Activated T-cell treated with anti-CD3 and anti-CD28 coated beads, Interleukin-2, amount 50 U/mL, for 72 hours (primary cell): ENCODE results near the gene APLNR. TPM values are rescaled to one million over a fixed set of nuclear protein-coding genes. Genes with fewer than 3 reads are reported as not detected.

ENCODE experiments used
- ATAC-seq, 2 donors: fragments of 150-1000 bp; cut with Tn5 transposase; replicated peaks in 1 of 2; 2 replicates each; pipeline ENCODE4 v1.10.0; 2021; ENCODE audit warnings: moderate library complexity in 2 of 2, mild to moderate bottlenecking in 1 of 2
- DNase-seq, 2 donors: peaks; one replicate each; pipeline ENCODE4 v3.0.0; 2021 to 2022; ENCODE audit warnings: mixed read lengths in 1 of 2
- H3K27ac Mint-ChIP-seq: one replicate; pipeline ENCODE4 v1.8.0; 2022; ENCODE audit warnings: mild to moderate bottlenecking, moderate library complexity, mixed read lengths
- H3K27me3 Mint-ChIP-seq: one replicate; pipeline ENCODE4 v1.8.0; 2022; ENCODE audit warnings: low read depth, mixed read lengths
- H3K36me3 Mint-ChIP-seq, 2 donors: one replicate each; pipeline ENCODE4 v1.8.0; 2022; ENCODE audit warnings: mixed read lengths in 2 of 2, mild to moderate bottlenecking in 1 of 2; ENCODE audit not compliant: insufficient read depth in 2 of 2
- H3K4me1 Mint-ChIP-seq: one replicate; pipeline ENCODE4 v1.8.0; 2022; ENCODE audit warnings: low read depth, mixed read lengths
- H3K4me3 Mint-ChIP-seq, 2 donors: one replicate each; pipeline ENCODE4 v1.8.0; 2022; ENCODE audit warnings: mild to moderate bottlenecking in 2 of 2, mixed read lengths in 2 of 2, moderate library complexity in 2 of 2
- H3K9me3 Mint-ChIP-seq, 2 donors: one replicate each; pipeline ENCODE4 v1.8.0; 2022; ENCODE audit warnings: mixed read lengths in 2 of 2
- total RNA-seq, 2 donors: library from RNA; stranded (reverse); gene quantifications; one replicate each; pipeline ENCODE4 v1.2.3, GENCODE V29; 2022

The APLNR gene
- total RNA-seq, 2 donors from 2014 or later: not detected

GRCh38 chr11:57269571-57270021, 32.5 kb upstream of the APLNR start:
- peaks cover 23% of the 10 kb centered on the region for H3K27me3 Mint-ChIP-seq
- H3K9me3 Mint-ChIP-seq: peaks cover 12 to 18% of the 10 kb centered on the region in 2 donors
- DNase-seq (no peak), ATAC-seq (no peak)
- no peak overlapping the region for H3K4me3 Mint-ChIP-seq
- no peaks in the 10 kb centered on the region for H3K4me1 Mint-ChIP-seq
- H3K27ac Mint-ChIP-seq: no peak overlapping the region
- H3K36me3 Mint-ChIP-seq: peaks cover 5 to 6% of the 10 kb centered on the region in 2 donors

- H3K27me3 Mint-ChIP-seq: peaks cover 28% of the 10 kb centered on the region
- H3K9me3 Mint-ChIP-seq: peaks cover 3 to 5% of the 10 kb centered on the region in 2 donors
- H3K27ac Mint-ChIP-seq: no peak overlapping the region
- no peaks in the 10 kb centered on the region for H3K4me1 Mint-ChIP-seq
- H3K36me3 Mint-ChIP-seq: peaks cover 2 to 5% of the 10 kb centered on the region in 2 donors
- ATAC-seq: no peak
- no peak overlapping the region for H3K4me3 Mint-ChIP-seq
- no peak for DNase-seq
Measured at GRCh38 chr11:57266157-57266556, 29.1 kb upstream of the APLNR start.

GRCh38 chr11:57263351-57263750, 26.3 kb upstream of the APLNR start:
- Mint-ChIP-seq H3K27ac (no peak overlapping the region), H3K27me3 (peaks cover 26% of the 10 kb centered on the region), H3K4me1 (no peaks in the 10 kb centered on the region), H3K36me3 (peaks cover 2 to 4% of the 10 kb centered on the region in 2 donors), H3K9me3 (peaks cover 2 to 4% of the 10 kb centered on the region in 2 donors), H3K4me3 (no peak overlapping the region)
- ATAC-seq (no peak), DNase-seq (no peak)

- no peak for ATAC-seq
- DNase-seq: no peak
- no peak overlapping the region for H3K4me3 Mint-ChIP-seq
- H3K27me3 Mint-ChIP-seq: peaks cover 22% of the 10 kb centered on the region
- H3K4me1 Mint-ChIP-seq: no peaks in the 10 kb centered on the region
- peaks cover 0 to under 1% of the 10 kb centered on the region in 2 donors for H3K36me3 Mint-ChIP-seq
- H3K27ac Mint-ChIP-seq: no peak overlapping the region
- H3K9me3 Mint-ChIP-seq: peaks cover 0 to 6% of the 10 kb centered on the region in 2 donors
Measured at GRCh38 chr11:57262157-57262556, 25.1 kb upstream of the APLNR start.

- Mint-ChIP-seq H3K27me3 (peaks cover 30% of the 10 kb centered on the region), H3K4me3 (no peak overlapping the region), H3K4me1 (no peaks in the 10 kb centered on the region), H3K27ac (no peak overlapping the region), H3K36me3 (no peaks in the 10 kb centered on the region), H3K9me3 (peaks cover 0 to 9% of the 10 kb centered on the region in 2 donors)
- ATAC-seq (peak in 1 of 2 donors; percentile 36), DNase-seq (no peak)
Measured at GRCh38 chr11:57260937-57261783, 24.1 kb upstream of the APLNR start.

- Mint-ChIP-seq H3K4me3 (no peak overlapping the region), H3K9me3 (peaks cover 0 to 7% of the 10 kb centered on the region in 2 donors), H3K27me3 (peaks cover 52% of the 10 kb centered on the region), H3K36me3 (no peaks in the 10 kb centered on the region), H3K4me1 (no peaks in the 10 kb centered on the region), H3K27ac (no peak overlapping the region)
- DNase-seq (no peak), ATAC-seq (no peak)
Measured at GRCh38 chr11:57256119-57256518, 19.1 kb upstream of the APLNR start.

- H3K9me3 Mint-ChIP-seq: peaks cover 0 to 7% of the 10 kb centered on the region in 2 donors
- ATAC-seq (no peak), DNase-seq (no peak)
- peaks cover 53% of the 10 kb centered on the region for H3K27me3 Mint-ChIP-seq
- no peaks in the 10 kb centered on the region for H3K36me3 Mint-ChIP-seq
- H3K27ac Mint-ChIP-seq: no peak overlapping the region
- no peaks in the 10 kb centered on the region for H3K4me1 Mint-ChIP-seq
- no peak overlapping the region for H3K4me3 Mint-ChIP-seq
Measured at GRCh38 chr11:57255618-57256017, 18.6 kb upstream of the APLNR start.

- H3K36me3 Mint-ChIP-seq: no peaks in the 10 kb centered on the region
- DNase-seq (no peak), ATAC-seq (no peak)
- H3K9me3 Mint-ChIP-seq: peaks cover 0 to 7% of the 10 kb centered on the region in 2 donors
- H3K27ac Mint-ChIP-seq: no peak overlapping the region
- H3K27me3 Mint-ChIP-seq: peaks cover 55% of the 10 kb centered on the region
- no peak overlapping the region for H3K4me3 Mint-ChIP-seq
- peaks cover 6% of the 10 kb centered on the region for H3K4me1 Mint-ChIP-seq
Measured at GRCh38 chr11:57254631-57255030, 17.6 kb upstream of the APLNR start.

GRCh38 chr11:57251491-57252104, 14.5 kb upstream of the APLNR start:
- Mint-ChIP-seq H3K4me1 (peaks cover 16% of the 10 kb centered on the region), H3K27me3 (peaks cover 52% of the 10 kb centered on the region), H3K9me3 (peaks cover 0 to 3% of the 10 kb centered on the region in 2 donors), H3K27ac (no peak overlapping the region), H3K36me3 (no peaks in the 10 kb centered on the region), H3K4me3 (no peak overlapping the region)
- no peak for DNase-seq
- ATAC-seq: no peak

GRCh38 chr11:57251037-57251436, 14.0 kb upstream of the APLNR start:
- no peak overlapping the region for H3K27ac Mint-ChIP-seq

GRCh38 chr11:57249384-57250319, 12.6 kb upstream of the APLNR start:
- Mint-ChIP-seq H3K27ac (no peak overlapping the region), H3K27me3 (peaks cover 33% of the 10 kb centered on the region), H3K36me3 (no peaks in the 10 kb centered on the region), H3K4me1 (peaks cover 16% of the 10 kb centered on the region), H3K4me3 (no peak overlapping the region), H3K9me3 (no peaks in the 10 kb centered on the region)
- DNase-seq: peak; percentile 51 to 58
- peak; percentile 84 to 87 for ATAC-seq

More at GRCh38 chr11:57251037-57251436, 14.0 kb upstream of the APLNR start:
- peaks cover 47% of the 10 kb centered on the region for H3K27me3 Mint-ChIP-seq
- ATAC-seq: no peak
- DNase-seq: no peak
- H3K4me1 Mint-ChIP-seq: peaks cover 16% of the 10 kb centered on the region
- H3K4me3 Mint-ChIP-seq: no peak overlapping the region
- no peaks in the 10 kb centered on the region for H3K36me3 Mint-ChIP-seq
- H3K9me3 Mint-ChIP-seq: peaks cover 0 to under 1% of the 10 kb centered on the region in 2 donors

GRCh38 chr11:57248780-57249383, 11.8 kb upstream of the APLNR start:
- Mint-ChIP-seq H3K36me3 (no peaks in the 10 kb centered on the region), H3K4me1 (peaks cover 16% of the 10 kb centered on the region), H3K9me3 (no peaks in the 10 kb centered on the region), H3K27me3 (peaks cover 31% of the 10 kb centered on the region), H3K27ac (no peak overlapping the region), H3K4me3 (no peak overlapping the region)
- ATAC-seq (peak; percentile 66 to 71), DNase-seq (peak; percentile 29 to 42)
